Activated T-cell treated with anti-CD3 and anti-CD28 coated beads, Interleukin-2, amount 50 U/mL, for 72 hours (primary cell): ENCODE measurements around the gene NME8. TPM values are rescaled to one million over a fixed set of nuclear protein-coding genes. Genes with fewer than 3 reads are reported as not detected.

Source experiments
- ATAC-seq, 2 donors: fragments of 150-1000 bp; cut with Tn5 transposase; replicated peaks in 1 of 2; 2 replicates each; pipeline ENCODE4 v1.10.0; 2021; ENCODE audit warnings: moderate library complexity in 2 of 2, mild to moderate bottlenecking in 1 of 2
- DNase-seq, 2 donors: peaks; one replicate each; pipeline ENCODE4 v3.0.0; 2021 to 2022; ENCODE audit warnings: mixed read lengths in 1 of 2
- H3K27ac Mint-ChIP-seq: one replicate; pipeline ENCODE4 v1.8.0; 2022; ENCODE audit warnings: mild to moderate bottlenecking, moderate library complexity, mixed read lengths
- H3K27me3 Mint-ChIP-seq: one replicate; pipeline ENCODE4 v1.8.0; 2022; ENCODE audit warnings: low read depth, mixed read lengths
- H3K36me3 Mint-ChIP-seq, 2 donors: one replicate each; pipeline ENCODE4 v1.8.0; 2022; ENCODE audit warnings: mixed read lengths in 2 of 2, mild to moderate bottlenecking in 1 of 2; ENCODE audit not compliant: insufficient read depth in 2 of 2
- H3K4me1 Mint-ChIP-seq: one replicate; pipeline ENCODE4 v1.8.0; 2022; ENCODE audit warnings: low read depth, mixed read lengths
- H3K4me3 Mint-ChIP-seq, 2 donors: one replicate each; pipeline ENCODE4 v1.8.0; 2022; ENCODE audit warnings: mild to moderate bottlenecking in 2 of 2, mixed read lengths in 2 of 2, moderate library complexity in 2 of 2
- H3K9me3 Mint-ChIP-seq, 2 donors: one replicate each; pipeline ENCODE4 v1.8.0; 2022; ENCODE audit warnings: mixed read lengths in 2 of 2
- total RNA-seq, 2 donors: library from RNA; stranded (reverse); gene quantifications; one replicate each; pipeline ENCODE4 v1.2.3, GENCODE V29; 2022

Gene NME8
- total RNA-seq, 2 donors from 2014 or later, result not detected

GRCh38 chr7:37916017-37916672 is 67.7 kb downstream of the NME8 start:
- no peaks in the 10 kb centered on the region for H3K36me3 Mint-ChIP-seq
- DNase-seq (peak; percentile 3 to 4), ATAC-seq (peak in 1 of 2 donors; percentile 6)
- H3K4me1 Mint-ChIP-seq, result peaks cover 13% of the 10 kb centered on the region
- H3K27ac Mint-ChIP-seq, result no peak overlapping the region
- H3K27me3 Mint-ChIP-seq, result peaks cover 82% of the 10 kb centered on the region
- H3K9me3 Mint-ChIP-seq, result no peaks in the 10 kb centered on the region
- peak overlapping the region; percentile 72 to 74 for H3K4me3 Mint-ChIP-seq

DNA sequence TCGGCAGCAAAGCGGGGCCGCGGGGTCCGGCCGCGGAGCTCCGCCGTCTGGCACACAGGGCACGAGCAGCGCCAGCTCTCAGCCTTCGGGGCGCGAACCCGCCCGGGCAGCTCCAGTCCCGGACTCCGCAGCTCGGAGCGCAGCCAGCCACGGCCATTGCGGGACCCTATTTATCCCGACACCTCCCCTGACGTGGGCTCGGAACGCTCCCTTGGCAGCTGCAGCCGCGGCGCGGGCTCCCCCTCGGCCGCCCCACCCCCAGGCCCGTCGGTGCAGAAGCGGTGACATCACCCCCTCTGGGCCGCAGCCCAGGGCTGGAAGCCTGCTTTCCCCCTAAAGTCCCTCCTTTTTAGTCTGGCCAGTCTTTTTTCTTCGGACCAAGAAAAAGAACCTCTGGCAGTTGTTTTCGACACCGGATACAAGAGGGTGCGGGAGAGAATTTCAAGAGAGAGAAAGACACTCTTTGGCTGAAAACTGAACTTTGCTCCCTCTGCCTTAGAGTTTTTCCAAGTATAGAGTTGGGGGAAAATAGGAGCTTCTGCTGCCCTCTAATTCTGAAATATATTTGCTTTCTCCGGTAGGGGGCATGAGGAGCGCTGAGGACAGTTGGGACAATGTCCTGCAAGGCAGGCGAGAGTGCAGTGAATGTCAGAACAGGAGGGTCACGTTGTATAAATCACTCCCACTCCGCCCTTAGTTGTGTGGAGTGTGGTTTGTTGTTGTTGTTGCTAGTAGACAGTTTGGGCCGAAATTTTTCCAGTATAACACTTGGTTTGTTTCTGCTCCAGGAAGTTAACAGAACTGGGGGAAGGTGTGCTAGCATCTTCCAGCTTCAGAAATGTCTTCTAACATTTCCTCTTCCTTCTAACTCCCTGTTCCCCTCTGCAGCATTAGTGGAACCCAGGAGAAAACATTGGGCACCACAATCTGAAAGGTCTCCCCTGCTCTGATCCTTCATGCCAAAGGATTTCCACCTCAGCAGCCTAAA is 68.6 kb downstream of the NME8 start, which contains the start of gene SFRP4:
Gene SFRP4 (minus strand): TSS at position 145 of the 988 bp plus-strand sequence. CDS start 280 bp downstream, outside the sequence.
- Mint-ChIP-seq H3K36me3 (no peaks in the 10 kb centered on the region), H3K4me1 (peaks cover 17% of the 10 kb centered on the region), H3K4me3 (peak within 1 kb of the TSS; percentile 72 to 74), H3K9me3 (no peaks in the 10 kb centered on the region), H3K27me3 (peaks cover 86% of the 10 kb centered on the region), H3K27ac (no peak within 1 kb of the TSS)
- ATAC-seq (peak in 1 of 2 donors; percentile 14), DNase-seq (peak; percentile 13 to 21)

- Mint-ChIP-seq H3K27me3 (peaks cover 86% of the 10 kb centered on the region), H3K9me3 (no peaks in the 10 kb centered on the region), H3K27ac (no peak overlapping the region), H3K4me1 (peaks cover 19% of the 10 kb centered on the region), H3K4me3 (no peak overlapping the region), H3K36me3 (no peaks in the 10 kb centered on the region)
- no peak for ATAC-seq
- DNase-seq, result no peak
These were observed 70.1 kb downstream of the NME8 start for GRCh38 chr7:37918526-37918925.

GRCh38 chr7:37920305-37920848 is 72.0 kb downstream of the NME8 start, which contains the start of gene EPDR1:
Gene EPDR1, plus strand, starts transcription at chr7:37920640. Its CDS starts 300 bp downstream, at chr7:37920940.
- H3K4me1 Mint-ChIP-seq, result peaks cover 19% of the 10 kb centered on the region
- H3K9me3 Mint-ChIP-seq, result no peaks in the 10 kb centered on the region
- DNase-seq, result peak; percentile 46 to 56
- no peaks in the 10 kb centered on the region for H3K36me3 Mint-ChIP-seq
- peak within 1 kb of the TSS; percentile 87 for H3K4me3 Mint-ChIP-seq
- peak; percentile 64 to 80 for ATAC-seq
- peak within 1 kb of the TSS; percentile 16 for H3K27ac Mint-ChIP-seq
- H3K27me3 Mint-ChIP-seq, result peaks cover 73% of the 10 kb centered on the region

GRCh38 chr7:37920849-37921805 is 72.7 kb downstream of the NME8 start:
- peak; percentile 18 to 40 for DNase-seq
- Mint-ChIP-seq H3K9me3 (no peaks in the 10 kb centered on the region), H3K4me3 (peak overlapping the region; percentile 87), H3K27me3 (peaks cover 66% of the 10 kb centered on the region), H3K4me1 (peaks cover 13% of the 10 kb centered on the region), H3K36me3 (no peaks in the 10 kb centered on the region), H3K27ac (no peak overlapping the region)
- peak; percentile 65 for ATAC-seq

- ATAC-seq, result no peak
- Mint-ChIP-seq H3K27ac (no peak overlapping the region), H3K36me3 (no peaks in the 10 kb centered on the region), H3K27me3 (peaks cover 61% of the 10 kb centered on the region), H3K9me3 (no peaks in the 10 kb centered on the region), H3K4me1 (peaks cover 11% of the 10 kb centered on the region), H3K4me3 (peak overlapping the region; percentile 48 to 84)
- no peak for DNase-seq
These were observed 73.5 kb downstream of the NME8 start for GRCh38 chr7:37921876-37922275.

GRCh38 chr7:37923996-37924395 is 75.6 kb downstream of the NME8 start:
- peaks cover 11% of the 10 kb centered on the region for H3K4me1 Mint-ChIP-seq
- no peaks in the 10 kb centered on the region for H3K9me3 Mint-ChIP-seq
- no peak overlapping the region for H3K27ac Mint-ChIP-seq
- DNase-seq (no peak), ATAC-seq (no peak)
- H3K4me3 Mint-ChIP-seq, result no peak overlapping the region
- no peaks in the 10 kb centered on the region for H3K36me3 Mint-ChIP-seq
- H3K27me3 Mint-ChIP-seq, result peaks cover 40% of the 10 kb centered on the region

- Mint-ChIP-seq H3K27me3 (peaks cover 34% of the 10 kb centered on the region), H3K4me1 (peaks cover 11% of the 10 kb centered on the region), H3K9me3 (no peaks in the 10 kb centered on the region), H3K4me3 (no peak overlapping the region), H3K27ac (no peak overlapping the region), H3K36me3 (no peaks in the 10 kb centered on the region)
- DNase-seq (no peak), ATAC-seq (no peak)
These were observed 76.2 kb downstream of the NME8 start for GRCh38 chr7:37924491-37925041.

DNA sequence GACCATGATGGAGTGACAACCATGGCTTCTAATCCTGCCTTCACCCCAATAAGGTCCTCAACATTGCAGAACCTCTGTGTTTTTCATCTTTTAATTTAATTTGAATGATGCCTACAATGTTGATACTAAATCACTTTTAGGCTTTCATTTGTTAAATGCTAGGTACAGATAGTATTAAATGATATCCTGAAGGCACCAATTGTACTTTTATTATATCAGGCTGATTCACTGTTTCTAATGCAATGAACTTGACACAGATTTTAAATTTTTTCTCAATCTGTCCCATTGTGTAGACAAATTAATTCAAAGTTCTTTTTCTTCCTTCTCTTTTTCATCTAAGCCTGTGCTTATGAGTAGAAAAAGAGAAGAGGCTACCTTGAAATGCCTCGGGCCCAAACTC is 77.2 kb downstream of the NME8 start:
- peaks cover 6% of the 10 kb centered on the region for H3K4me1 Mint-ChIP-seq
- H3K4me3 Mint-ChIP-seq, result no peak overlapping the region
- ATAC-seq (no peak), DNase-seq (no peak)
- no peak overlapping the region for H3K27ac Mint-ChIP-seq
- no peaks in the 10 kb centered on the region for H3K9me3 Mint-ChIP-seq
- H3K27me3 Mint-ChIP-seq, result peaks cover 23% of the 10 kb centered on the region
- no peaks in the 10 kb centered on the region for H3K36me3 Mint-ChIP-seq

GRCh38 chr7:37927773-37928444 is 79.5 kb downstream of the NME8 start:
- H3K4me3 Mint-ChIP-seq, result no peak overlapping the region

GRCh38 chr7:37928878-37929277 is 80.5 kb downstream of the NME8 start:
- DNase-seq (no peak), ATAC-seq (no peak)
- Mint-ChIP-seq H3K9me3 (no peaks in the 10 kb centered on the region), H3K27me3 (peaks cover under 1% of the 10 kb centered on the region), H3K27ac (no peak overlapping the region), H3K4me1 (no peaks in the 10 kb centered on the region), H3K36me3 (no peaks in the 10 kb centered on the region), H3K4me3 (no peak overlapping the region)

More at GRCh38 chr7:37927773-37928444, 79.5 kb downstream of the NME8 start:
- no peak overlapping the region for H3K27ac Mint-ChIP-seq
- H3K9me3 Mint-ChIP-seq, result no peaks in the 10 kb centered on the region
- DNase-seq (no peak), ATAC-seq (no peak)
- peaks cover 10% of the 10 kb centered on the region for H3K27me3 Mint-ChIP-seq
- no peaks in the 10 kb centered on the region for H3K36me3 Mint-ChIP-seq
- no peaks in the 10 kb centered on the region for H3K4me1 Mint-ChIP-seq
